Mesendoderm (in vitro differentiated cells): ENCODE data around the gene SYNJ2.

ENCODE experiments used
- DNase-seq: peaks from one replicate; pipeline ENCODE4 v3.0.0; 2013
- H2AK5ac ChIP-seq: 2 replicates; pipeline ENCODE4 v1.6.1; 2013; ENCODE audit warnings: low read length, inconsistent platforms
- H2BK120ac ChIP-seq: 2 replicates; pipeline ENCODE4 v1.6.1; 2013; ENCODE audit warnings: low read depth, mild to moderate bottlenecking, low read length, moderate library complexity, mixed read lengths
- H2BK15ac ChIP-seq: replicated peaks from 2 replicates; pipeline ENCODE4 v1.6.1; 2013; ENCODE audit warnings: low read depth, mild to moderate bottlenecking, moderate library complexity
- H2BK5ac ChIP-seq: 2 replicates; pipeline ENCODE4 v1.6.1; 2013; ENCODE audit warnings: low read length, inconsistent platforms
- H3K18ac ChIP-seq: 2 replicates; pipeline ENCODE4 v1.6.1; 2013; ENCODE audit warnings: mild to moderate bottlenecking, low read length, mixed read lengths
- H3K23ac ChIP-seq: one replicate; pipeline ENCODE4 v1.6.1; 2013; ENCODE audit warnings: low read length
- H3K27ac ChIP-seq: 2 replicates; pipeline ENCODE4 v1.5.1; 2013; ENCODE audit warnings: low read depth, mild to moderate bottlenecking, inconsistent platforms, low read length, moderate library complexity
- H3K27me3 ChIP-seq: 2 replicates; pipeline ENCODE4 v1.6.1; 2013; ENCODE audit warnings: low read length, control low read depth, mild to moderate bottlenecking, inconsistent platforms; ENCODE audit not compliant: insufficient read depth, poor library complexity
- H3K36me3 ChIP-seq: 2 replicates; pipeline ENCODE4 v1.6.1; 2013; ENCODE audit warnings: low read length, inconsistent platforms; ENCODE audit not compliant: control insufficient read depth, insufficient read depth
- H3K4ac ChIP-seq: one replicate; pipeline ENCODE4 v1.6.1; 2013; ENCODE audit warnings: low read depth, mild to moderate bottlenecking, low read length, moderate library complexity
- H3K4me1 ChIP-seq: 2 replicates; pipeline ENCODE4 v1.6.1; 2013; ENCODE audit warnings: low read depth, low read length, inconsistent platforms; ENCODE audit not compliant: control insufficient read depth
- H3K4me2 ChIP-seq: 2 replicates; pipeline ENCODE4 v1.6.1; 2013; ENCODE audit warnings: low read length
- H3K4me3 ChIP-seq: 2 replicates; pipeline ENCODE4 v1.5.1; 2013; ENCODE audit warnings: mild to moderate bottlenecking, low read length
- H3K56ac ChIP-seq: one replicate; pipeline ENCODE4 v1.6.1; 2013; ENCODE audit warnings: low read length
- H3K79me1 ChIP-seq: 2 replicates; pipeline ENCODE4 v1.6.1; 2013; ENCODE audit warnings: low read length, inconsistent platforms
- H3K79me2 ChIP-seq: 2 replicates; pipeline ENCODE4 v1.6.1; 2013; ENCODE audit warnings: mild to moderate bottlenecking, low read length; ENCODE audit not compliant: control insufficient read depth, insufficient read depth
- H3K9ac ChIP-seq: 2 replicates; pipeline ENCODE4 v1.6.1; 2013; ENCODE audit warnings: low read length, inconsistent platforms
- H4K5ac ChIP-seq: one replicate; pipeline ENCODE4 v1.6.1; 2013; ENCODE audit warnings: low read length
- H4K8ac ChIP-seq: one replicate; pipeline ENCODE4 v1.6.1; 2013; ENCODE audit warnings: low read depth, mild to moderate bottlenecking, control low read depth, low read length, moderate library complexity
- WGBS: extraction: QIAGEN DNeasy Blood & Tissue Kit; methylation state at CpG from one replicate; pipeline ENCODE4 v1.1.7; 2013; ENCODE audit warnings: low lambda C conversion rate, missing lambda C conversion rate; ENCODE audit not compliant: insufficient coverage; ENCODE audit errors: extremely low coverage; 5-methylcytosine and 5-hydroxymethylcytosine counted together

Gene SYNJ2

DNA sequence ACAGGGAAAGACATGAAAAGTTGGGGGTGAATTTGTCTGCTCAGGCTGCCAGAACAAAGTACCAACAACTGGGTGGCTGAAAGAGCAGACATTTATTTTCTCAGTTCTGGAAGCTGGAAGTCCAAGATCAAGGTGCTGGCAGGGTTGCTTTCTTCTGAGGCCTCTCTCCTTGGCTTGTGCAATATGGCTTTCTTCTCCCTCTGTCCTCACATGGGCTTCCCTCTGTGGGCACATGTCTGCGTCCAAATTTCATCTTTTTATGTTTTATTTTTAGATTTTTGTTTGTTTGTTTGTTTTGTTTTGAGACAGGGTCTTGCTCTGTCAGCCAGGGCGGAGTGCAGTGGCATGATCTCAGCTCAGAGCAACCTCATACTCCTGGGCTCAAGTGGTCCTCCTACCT is 6.2 kb upstream of the SYNJ2 start:
- H2BK5ac ChIP-seq, result no peak overlapping the region
- no peak overlapping the region for H3K18ac ChIP-seq
- H3K4me3 ChIP-seq, result no peak overlapping the region
- H3K4me1 ChIP-seq, result no peaks in the 10 kb centered on the region
- H3K9ac ChIP-seq, result no peak overlapping the region
- H3K56ac ChIP-seq, result no peak overlapping the region
- WGBS, result no CpG with 5 or more reads among the region's 2 CpGs
- H2BK15ac ChIP-seq, result no peak overlapping the region
- no peak overlapping the region for H2AK5ac ChIP-seq
- H3K27ac ChIP-seq, result no peak overlapping the region
- H3K27me3 ChIP-seq, result no peaks in the 10 kb centered on the region
- DNase-seq, result no peak
- H2BK120ac ChIP-seq, result no peak overlapping the region
- H3K4ac ChIP-seq, result no peak overlapping the region
- H4K5ac ChIP-seq, result no peak overlapping the region
- H3K79me1 ChIP-seq, result no peaks in the 10 kb centered on the region
- H3K4me2 ChIP-seq, result no peak overlapping the region
- no peak overlapping the region for H3K23ac ChIP-seq
- no peaks in the 10 kb centered on the region for H3K36me3 ChIP-seq
- no peak overlapping the region for H4K8ac ChIP-seq
- H3K79me2 ChIP-seq, result no peaks in the 10 kb centered on the region

- H3K4me2 ChIP-seq, result no peak overlapping the region
- H4K8ac ChIP-seq, result no peak overlapping the region
- H3K23ac ChIP-seq, result no peak overlapping the region
- no peak for DNase-seq
- no peak overlapping the region for H3K27ac ChIP-seq
- H3K9ac ChIP-seq, result no peak overlapping the region
- WGBS, result no CpG with 5 or more reads among the region's 21 CpGs
- no peak overlapping the region for H3K18ac ChIP-seq
- no peak overlapping the region for H3K56ac ChIP-seq
- no peaks in the 10 kb centered on the region for H3K79me2 ChIP-seq
- H3K4ac ChIP-seq, result no peak overlapping the region
- H2BK120ac ChIP-seq, result no peak overlapping the region
- H3K4me1 ChIP-seq, result no peaks in the 10 kb centered on the region
- H2AK5ac ChIP-seq, result no peak overlapping the region
- no peak overlapping the region for H3K4me3 ChIP-seq
- H3K36me3 ChIP-seq, result no peaks in the 10 kb centered on the region
- H3K79me1 ChIP-seq, result no peaks in the 10 kb centered on the region
- no peak overlapping the region for H2BK5ac ChIP-seq
- no peak overlapping the region for H2BK15ac ChIP-seq
- no peaks in the 10 kb centered on the region for H3K27me3 ChIP-seq
- H4K5ac ChIP-seq, result no peak overlapping the region
Measured at GRCh38 chr6:157976345-157977175, 5.1 kb upstream of the SYNJ2 start.

DNA sequence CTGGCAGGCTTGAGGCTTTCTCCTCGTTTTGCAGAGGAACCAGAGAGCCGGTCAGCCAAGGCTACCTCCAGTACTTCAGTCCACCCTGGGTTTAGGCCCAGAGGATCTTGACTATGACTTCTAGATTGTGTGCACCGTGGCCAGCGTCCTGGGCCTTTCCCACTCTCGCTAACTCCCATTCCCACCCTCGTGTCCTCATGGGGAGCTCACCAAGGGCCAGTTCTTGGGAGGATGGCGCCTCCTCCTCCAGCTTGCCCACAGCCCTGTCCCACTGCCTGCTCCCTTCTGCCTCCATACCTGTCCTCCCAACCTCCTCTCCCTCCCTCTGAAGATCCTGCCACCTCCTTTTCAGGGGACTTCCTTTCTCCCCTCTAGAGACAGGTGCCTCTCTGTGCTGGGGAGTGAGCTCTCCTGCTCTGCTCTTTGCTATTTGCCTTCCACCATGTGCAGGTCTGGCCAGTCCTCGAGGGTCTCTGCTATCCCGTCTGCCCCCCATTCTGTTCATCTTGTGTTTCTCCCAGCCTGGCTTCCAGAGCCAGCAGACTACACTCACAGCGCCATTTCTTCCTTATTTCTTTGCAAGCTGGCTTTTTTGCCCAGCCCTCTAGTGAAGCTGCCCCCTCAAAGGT is 4.4 kb upstream of the SYNJ2 start:
- H3K79me1 ChIP-seq, result no peaks in the 10 kb centered on the region
- no peak overlapping the region for H3K4ac ChIP-seq
- no peak overlapping the region for H2BK5ac ChIP-seq
- no peak overlapping the region for H4K8ac ChIP-seq
- H3K36me3 ChIP-seq, result no peaks in the 10 kb centered on the region
- no peak overlapping the region for H3K9ac ChIP-seq
- no peak overlapping the region for H4K5ac ChIP-seq
- H3K79me2 ChIP-seq, result no peaks in the 10 kb centered on the region
- no peak overlapping the region for H2BK15ac ChIP-seq
- H3K27me3 ChIP-seq, result no peaks in the 10 kb centered on the region
- no peak overlapping the region for H3K4me2 ChIP-seq
- no peaks in the 10 kb centered on the region for H3K4me1 ChIP-seq
- DNase-seq, result no peak
- H3K18ac ChIP-seq, result no peak overlapping the region
- H3K4me3 ChIP-seq, result no peak overlapping the region
- no peak overlapping the region for H3K27ac ChIP-seq
- H2AK5ac ChIP-seq, result no peak overlapping the region
- H2BK120ac ChIP-seq, result no peak overlapping the region
- no CpG with 5 or more reads among the region's 10 CpGs for whole genome bisulfite sequencing
- H3K23ac ChIP-seq, result no peak overlapping the region
- no peak overlapping the region for H3K56ac ChIP-seq

DNA sequence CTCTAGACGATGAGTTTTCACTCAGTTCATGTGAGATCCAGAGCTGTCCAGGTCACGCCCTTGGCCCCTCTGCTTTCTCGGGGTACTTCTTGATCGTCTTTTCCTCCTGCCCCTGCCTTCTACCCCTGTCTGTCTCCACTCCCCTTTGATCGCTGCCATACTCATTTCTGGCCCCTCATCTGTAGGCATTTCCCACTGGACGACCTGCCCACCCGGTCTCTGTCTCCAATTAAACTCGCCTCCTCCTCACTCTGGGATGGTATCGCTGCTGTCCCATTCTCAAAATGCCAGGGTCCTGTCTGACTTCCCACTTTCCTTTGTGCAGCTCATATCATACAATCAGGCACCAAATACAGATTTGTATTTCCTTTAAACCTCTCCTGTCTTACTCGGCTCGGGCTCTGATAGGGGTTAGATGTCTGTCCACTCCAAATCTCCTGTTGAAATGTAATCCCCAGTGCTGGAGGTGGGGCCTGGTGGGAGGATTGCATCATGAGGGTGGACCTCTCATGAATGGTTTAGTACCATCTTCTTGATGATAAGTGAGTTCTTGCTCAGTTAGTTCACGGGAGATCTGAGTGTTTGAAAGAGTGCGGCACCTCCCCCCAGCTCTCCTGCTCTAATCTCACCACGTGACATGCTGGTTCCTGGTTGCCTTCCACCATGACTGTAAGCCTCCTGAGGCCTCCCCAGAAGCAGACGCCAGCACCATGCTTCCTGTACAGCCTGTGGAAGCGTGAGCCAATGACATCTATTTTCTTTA is 3.5 kb upstream of the SYNJ2 start:
- WGBS, result no CpG with 5 or more reads among the region's 16 CpGs

DNA sequence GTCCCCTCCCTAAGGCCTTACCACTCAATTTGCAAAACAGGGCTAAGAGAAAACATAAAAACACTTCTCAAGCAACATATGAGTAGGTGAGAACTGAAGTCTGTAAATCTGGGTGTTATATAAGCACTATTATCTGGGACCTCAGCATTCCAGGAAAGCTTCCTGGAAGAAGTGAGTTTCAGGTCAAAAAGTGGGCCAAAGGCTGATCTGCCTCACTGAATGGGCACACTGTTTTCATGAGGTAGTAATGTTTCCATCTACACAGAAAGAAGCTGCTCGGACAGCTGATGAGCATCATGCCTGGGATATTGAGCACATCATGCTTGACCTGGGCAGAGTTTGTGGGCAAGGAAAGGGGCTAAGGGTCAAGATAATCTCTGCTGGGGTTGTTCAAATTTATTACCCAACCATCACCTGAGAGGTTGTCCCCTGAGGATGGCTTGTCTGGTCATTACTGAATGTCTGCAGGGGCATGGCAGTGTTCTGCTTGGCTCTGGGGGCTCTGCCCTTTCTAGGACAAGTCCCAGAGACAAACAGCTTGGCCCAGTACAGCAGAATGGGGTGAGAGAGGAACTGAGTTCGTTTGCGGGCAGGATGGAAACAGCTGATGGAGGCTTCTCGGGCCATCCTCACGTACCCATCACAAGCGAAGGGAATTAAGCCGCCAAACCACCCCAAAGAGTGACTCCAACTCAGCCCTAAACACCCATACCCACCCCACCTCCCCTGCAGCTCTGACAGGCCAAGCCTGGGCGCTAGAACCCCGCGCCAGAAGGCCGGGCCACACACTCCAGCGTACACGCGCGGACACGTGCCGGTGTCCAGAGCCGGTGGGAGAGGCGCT is 1.2 kb upstream of the SYNJ2 start:
- no peaks in the 10 kb centered on the region for H3K27me3 ChIP-seq
- H2BK15ac ChIP-seq, result no peak overlapping the region
- WGBS, result no CpG with 5 or more reads among the region's 19 CpGs
- H4K8ac ChIP-seq, result no peak overlapping the region
- peaks cover 2% of the 10 kb centered on the region for H3K4me1 ChIP-seq
- H3K4me3 ChIP-seq, result no peak overlapping the region
- H3K79me1 ChIP-seq, result peaks cover 6% of the 10 kb centered on the region
- no peak overlapping the region for H4K5ac ChIP-seq
- H2BK5ac ChIP-seq, result no peak overlapping the region
- H3K18ac ChIP-seq, result no peak overlapping the region
- peaks cover 7% of the 10 kb centered on the region for H3K79me2 ChIP-seq
- H3K23ac ChIP-seq, result no peak overlapping the region
- peak overlapping the region; percentile 60 for H3K4me2 ChIP-seq
- no peak for DNase-seq
- H3K36me3 ChIP-seq, result no peaks in the 10 kb centered on the region
- H3K9ac ChIP-seq, result peak overlapping the region; percentile 74
- H3K4ac ChIP-seq, result no peak overlapping the region
- no peak overlapping the region for H2BK120ac ChIP-seq
- no peak overlapping the region for H3K27ac ChIP-seq
- H3K56ac ChIP-seq, result peak overlapping the region; percentile 91
- no peak overlapping the region for H2AK5ac ChIP-seq

More for the DNA sequence above, 3.5 kb upstream of the SYNJ2 start:
- Histone ChIP-seq H2BK5ac (no peak overlapping the region), H2BK15ac (no peak overlapping the region), H2BK120ac (no peak overlapping the region), H3K79me2 (peaks cover 7% of the 10 kb centered on the region), H3K4me1 (peaks cover 2% of the 10 kb centered on the region), H4K5ac (no peak overlapping the region), H3K56ac (peak overlapping the region; percentile 19), H4K8ac (no peak overlapping the region), H3K23ac (no peak overlapping the region), H3K4me3 (no peak overlapping the region), H3K9ac (no peak overlapping the region), H3K18ac (no peak overlapping the region), H3K79me1 (peaks cover 6% of the 10 kb centered on the region), H3K36me3 (no peaks in the 10 kb centered on the region), H3K4me2 (no peak overlapping the region), H3K4ac (no peak overlapping the region), H2AK5ac (no peak overlapping the region), H3K27me3 (no peaks in the 10 kb centered on the region), H3K27ac (no peak overlapping the region)
- DNase-seq, result no peak
